ENCODE data around the gene RAB24.

- TF ChIP-seq CTCF (conservative IDR thresholded peaks at IDR 0.05 in 1 of 2, IDR thresholded peaks at IDR 0.05 in 1 of 2; ENCODE audit: low read depth in 1 of 2, low read length in 2 of 2) (no peak), EZH2 (IDR thresholded peaks at IDR 0.05; ENCODE audit: low read length, missing control alignments) (no peak)
Measured at GRCh38 chr5:177271113-177271512, 32.4 kb downstream of the RAB24 start.
